Neural progenitor cell (in vitro differentiated cells): Measurements from ENCODE around the gene DPT. TPM values are rescaled to one million over a fixed set of nuclear protein-coding genes. Genes with fewer than 3 reads are reported as not detected.

Source experiments
- DNase-seq: peaks from one replicate; pipeline ENCODE4 v3.0.0-alpha.2; 2016; ENCODE audit warnings: low spot score
- H2AFZ ChIP-seq: fragments of 200-600 bp; sonication (generic); replicated peaks from 2 replicates; pipeline ENCODE4 v1.6.1; 2016; ENCODE audit warnings: antibody characterized with exemption
- H3F3A ChIP-seq: fragments of 200-600 bp; sonication (generic); 2 replicates; pipeline ENCODE4 v1.6.1; 2016; ENCODE audit warnings: antibody characterized with exemption, low read depth
- H3K27ac ChIP-seq: fragments of 200-600 bp; sonication (generic); 2 replicates; pipeline ENCODE4 v1.5.1; 2016; ENCODE audit warnings: mild to moderate bottlenecking
- H3K27me3 ChIP-seq: fragments of 200-600 bp; sonication (generic); 2 replicates; pipeline ENCODE4 v1.6.1; 2016; ENCODE audit warnings: mild to moderate bottlenecking, moderate library complexity
- H3K36me3 ChIP-seq: fragments of 200-600 bp; sonication (generic); 2 replicates; pipeline ENCODE4 v1.5.1; 2016
- H3K4me1 ChIP-seq: fragments of 200-600 bp; sonication (generic); 2 replicates; pipeline ENCODE4 v1.6.1; 2016; ENCODE audit warnings: mixed run types
- H3K4me2 ChIP-seq: fragments of 200-600 bp; sonication (generic); 2 replicates; pipeline ENCODE4 v1.6.1; 2016
- H3K4me3 ChIP-seq: fragments of 200-600 bp; sonication (generic); 2 replicates; pipeline ENCODE4 v1.5.1; 2016
- H3K79me2 ChIP-seq: fragments of 200-600 bp; sonication (generic); 2 replicates; pipeline ENCODE4 v1.6.1; 2016; ENCODE audit warnings: low read depth
- H3K9ac ChIP-seq: fragments of 200-600 bp; sonication (generic); 2 replicates; pipeline ENCODE4 v1.6.1; 2016
- H3K9me3 ChIP-seq: fragments of 200-600 bp; sonication (generic); 2 replicates; pipeline ENCODE4 v1.5.1; 2016; ENCODE audit warnings: low read depth
- H4K20me1 ChIP-seq: fragments of 200-600 bp; sonication (generic); 2 replicates; pipeline ENCODE4 v1.6.1; 2016; ENCODE audit warnings: low read depth
- H3K27ac Mint-ChIP-seq: 3 replicates; pipeline ENCODE4 v1.8.0; 2021; ENCODE audit warnings: mixed read lengths
- H3K27me3 Mint-ChIP-seq: 2 replicates; pipeline ENCODE4 v1.8.0; 2022; ENCODE audit warnings: low read depth, mild to moderate bottlenecking, inconsistent platforms, moderate library complexity, mixed read lengths; ENCODE audit not compliant: insufficient read depth
- H3K36me3 Mint-ChIP-seq: 3 replicates; pipeline ENCODE4 v1.8.0; 2021; ENCODE audit warnings: mixed read lengths
- H3K4me1 Mint-ChIP-seq: 3 replicates; pipeline ENCODE4 v1.8.0; 2021; ENCODE audit warnings: mixed read lengths
- H3K4me3 Mint-ChIP-seq: 3 replicates; pipeline ENCODE4 v1.8.0; 2021; ENCODE audit warnings: mild to moderate bottlenecking, moderate library complexity, mixed read lengths
- H3K9me3 Mint-ChIP-seq: 3 replicates; pipeline ENCODE4 v1.8.0; 2020; ENCODE audit warnings: mixed read lengths
- EZH2 ChIP-seq: fragments of 200-600 bp; sonication (generic); IDR thresholded peaks from 2 replicates; pipeline ENCODE4 v1.6.1; 2017; ENCODE audit warnings: antibody characterized with exemption, mild to moderate bottlenecking, moderate library complexity
- EZH2phosphoT487 ChIP-seq: fragments of 200-600 bp; sonication (generic); IDR thresholded peaks from 2 replicates; pipeline ENCODE4 v1.6.1; 2017; ENCODE audit warnings: antibody characterized with exemption
- total RNA-seq: library from RNA; depleted of rRNA; stranded (reverse); fragments of >200 nt; gene quantifications from 2 replicates; pipeline ENCODE4 v1.2.3, GENCODE V29; 2015; ENCODE audit warnings: low replicate concordance
- TF ChIP-seq, protein P1 (sequence below): fragments of 200-600 bp; sonication (generic); IDR thresholded peaks from 2 replicates; pipeline ENCODE4 v1.5.1; 2017; ENCODE audit warnings: antibody characterized with exemption, mild to moderate bottlenecking

Gene DPT
- total RNA-seq, 1 donor from 2014 or later: not detected

DNA sequence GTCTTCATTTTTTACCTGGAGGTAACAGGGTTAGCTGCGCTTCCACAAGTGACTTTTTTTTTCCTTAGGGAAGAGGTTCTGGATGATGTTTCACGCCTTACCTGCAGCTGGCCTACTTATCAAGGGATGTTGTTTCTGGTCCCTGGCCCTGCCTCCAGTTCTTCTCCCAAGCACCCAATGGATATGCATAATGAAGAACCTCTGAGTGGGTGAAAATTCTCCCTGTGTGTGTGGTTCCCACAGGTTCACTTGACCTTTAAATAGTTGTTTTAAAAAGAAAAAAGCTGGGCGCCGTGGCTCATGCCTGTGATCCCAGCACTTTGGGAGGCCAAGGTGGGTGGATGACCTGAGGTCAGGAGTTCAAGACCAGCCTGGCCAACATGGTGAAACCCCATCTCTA lies 31.8 kb upstream of the DPT start:
- H3K4me3 ChIP-seq: no peak overlapping the region
- no peak for DNase-seq
- H3K27me3 Mint-ChIP-seq: peaks cover 2% of the 10 kb centered on the region

DNA sequence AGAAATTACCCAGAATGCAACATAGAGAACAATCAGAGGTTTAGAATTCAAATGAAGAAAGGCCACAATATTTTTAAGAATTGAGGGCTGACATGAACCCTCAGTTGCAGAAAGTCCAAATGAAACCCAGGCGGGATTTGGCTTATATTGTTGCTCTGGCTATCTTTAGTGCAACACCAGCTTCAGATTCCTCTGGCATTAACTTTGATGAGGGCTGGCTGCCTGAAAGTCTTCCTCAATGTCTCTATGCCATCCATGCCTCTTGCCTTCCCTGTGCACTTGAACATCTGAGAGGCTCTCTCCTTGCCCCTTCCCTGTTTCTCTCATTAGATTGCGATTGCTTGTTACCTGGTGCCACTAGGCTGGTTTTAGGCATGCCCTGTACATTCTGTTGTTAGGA lies 31.2 kb upstream of the DPT start:
- Mint-ChIP-seq H3K4me3 (no peak overlapping the region), H3K27me3 (peaks cover 2% of the 10 kb centered on the region), H3K4me1 (peaks cover 15% of the 10 kb centered on the region), H3K36me3 (no peaks in the 10 kb centered on the region), H3K27ac (no peak overlapping the region), H3K9me3 (no peaks in the 10 kb centered on the region)
- H3K27me3 ChIP-seq: no peaks in the 10 kb centered on the region
- no peak overlapping the region for H3K9ac ChIP-seq
- H4K20me1 ChIP-seq: no peaks in the 10 kb centered on the region
- H3F3A ChIP-seq: no peaks in the 10 kb centered on the region
- no peak overlapping the region for H3K4me2 ChIP-seq
- DNase-seq: no peak
- no peaks in the 10 kb centered on the region for H3K4me1 ChIP-seq
- TF ChIP-seq, protein P1, sequence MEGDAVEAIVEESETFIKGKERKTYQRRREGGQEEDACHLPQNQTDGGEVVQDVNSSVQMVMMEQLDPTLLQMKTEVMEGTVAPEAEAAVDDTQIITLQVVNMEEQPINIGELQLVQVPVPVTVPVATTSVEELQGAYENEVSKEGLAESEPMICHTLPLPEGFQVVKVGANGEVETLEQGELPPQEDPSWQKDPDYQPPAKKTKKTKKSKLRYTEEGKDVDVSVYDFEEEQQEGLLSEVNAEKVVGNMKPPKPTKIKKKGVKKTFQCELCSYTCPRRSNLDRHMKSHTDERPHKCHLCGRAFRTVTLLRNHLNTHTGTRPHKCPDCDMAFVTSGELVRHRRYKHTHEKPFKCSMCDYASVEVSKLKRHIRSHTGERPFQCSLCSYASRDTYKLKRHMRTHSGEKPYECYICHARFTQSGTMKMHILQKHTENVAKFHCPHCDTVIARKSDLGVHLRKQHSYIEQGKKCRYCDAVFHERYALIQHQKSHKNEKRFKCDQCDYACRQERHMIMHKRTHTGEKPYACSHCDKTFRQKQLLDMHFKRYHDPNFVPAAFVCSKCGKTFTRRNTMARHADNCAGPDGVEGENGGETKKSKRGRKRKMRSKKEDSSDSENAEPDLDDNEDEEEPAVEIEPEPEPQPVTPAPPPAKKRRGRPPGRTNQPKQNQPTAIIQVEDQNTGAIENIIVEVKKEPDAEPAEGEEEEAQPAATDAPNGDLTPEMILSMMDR: no peak
- no peak for TF ChIP-seq EZH2phosphoT487
- no peak for TF ChIP-seq EZH2
- H3K4me3 ChIP-seq: no peak overlapping the region
- H2AFZ ChIP-seq: no peak overlapping the region
- no peaks in the 10 kb centered on the region for H3K9me3 ChIP-seq
- no peak overlapping the region for H3K27ac ChIP-seq
- no peaks in the 10 kb centered on the region for H3K36me3 ChIP-seq
- H3K79me2 ChIP-seq: no peaks in the 10 kb centered on the region

More for the DNA sequence above, 31.8 kb upstream of the DPT start:
- Histone ChIP-seq H3K4me2 (no peak overlapping the region), H2AFZ (no peak overlapping the region), H3K27ac (no peak overlapping the region), H3F3A (no peaks in the 10 kb centered on the region), H3K79me2 (no peaks in the 10 kb centered on the region), H3K9me3 (no peaks in the 10 kb centered on the region), H3K9ac (no peak overlapping the region), H4K20me1 (no peaks in the 10 kb centered on the region), H3K27me3 (no peaks in the 10 kb centered on the region), H3K4me1 (no peaks in the 10 kb centered on the region), H3K36me3 (no peaks in the 10 kb centered on the region)
- Mint-ChIP-seq H3K4me3 (no peak overlapping the region), H3K9me3 (no peaks in the 10 kb centered on the region), H3K27ac (no peak overlapping the region), H3K36me3 (no peaks in the 10 kb centered on the region), H3K4me1 (peaks cover 10% of the 10 kb centered on the region)
- TF ChIP-seq, protein P1: no peak

DNA sequence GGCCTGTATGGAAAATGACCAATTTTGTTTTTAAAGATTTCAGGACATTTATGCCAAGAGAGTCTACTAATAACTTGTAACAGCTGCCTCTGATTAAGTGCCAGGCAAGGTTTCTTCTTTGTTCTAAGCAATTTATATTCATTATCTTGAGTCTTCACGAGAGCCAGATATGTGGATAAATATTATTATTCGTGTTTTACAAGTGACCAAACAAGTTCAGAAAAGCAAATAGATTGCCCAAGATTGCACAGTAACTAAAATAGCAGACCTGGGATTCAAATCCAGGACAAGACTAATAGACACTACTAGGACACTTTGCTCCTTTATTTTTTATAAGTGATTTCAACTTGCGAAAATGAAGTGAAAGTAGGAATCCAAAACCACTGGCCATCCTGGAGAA lies 30.1 kb upstream of the DPT start:
- H3K27me3 ChIP-seq: no peaks in the 10 kb centered on the region
- TF ChIP-seq, protein P1: no peak
- TF ChIP-seq EZH2 (no peak), EZH2phosphoT487 (no peak)
- H3K4me3 ChIP-seq: no peak overlapping the region
- no peaks in the 10 kb centered on the region for H4K20me1 ChIP-seq
- no peak overlapping the region for H2AFZ ChIP-seq
- H3K79me2 ChIP-seq: no peaks in the 10 kb centered on the region
- H3K4me1 Mint-ChIP-seq: peaks cover 19% of the 10 kb centered on the region
- no peak overlapping the region for H3K4me3 Mint-ChIP-seq
- no peak overlapping the region for H3K4me2 ChIP-seq
- H3K27ac Mint-ChIP-seq: no peak overlapping the region
- H3K9me3 Mint-ChIP-seq: no peaks in the 10 kb centered on the region
- DNase-seq: no peak
- H3K9ac ChIP-seq: no peak overlapping the region
- peaks cover 2% of the 10 kb centered on the region for H3K27me3 Mint-ChIP-seq
- no peaks in the 10 kb centered on the region for H3K36me3 Mint-ChIP-seq
- no peaks in the 10 kb centered on the region for H3F3A ChIP-seq
- no peaks in the 10 kb centered on the region for H3K9me3 ChIP-seq
- no peak overlapping the region for H3K27ac ChIP-seq
- H3K36me3 ChIP-seq: no peaks in the 10 kb centered on the region
- no peaks in the 10 kb centered on the region for H3K4me1 ChIP-seq

DNA sequence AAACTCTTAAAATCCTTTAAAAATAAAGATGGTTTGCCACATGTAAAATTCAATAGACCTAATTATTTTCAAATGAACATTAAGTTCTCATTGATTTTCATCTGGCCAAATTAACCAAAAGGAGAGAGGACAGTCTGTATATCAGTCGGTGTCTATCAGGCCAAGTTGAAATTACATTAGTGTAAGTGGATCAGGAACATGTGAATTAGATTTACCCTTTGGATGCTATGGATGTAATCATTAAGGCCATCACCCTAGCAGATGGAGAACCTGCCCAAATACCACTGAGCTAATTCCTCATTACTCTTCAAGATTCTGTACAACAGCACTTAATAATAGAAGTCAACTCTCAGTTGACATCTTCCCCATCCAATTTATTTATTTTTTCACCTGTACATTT lies 29.5 kb upstream of the DPT start:
- Mint-ChIP-seq H3K9me3 (no peaks in the 10 kb centered on the region), H3K27me3 (peaks cover 2% of the 10 kb centered on the region), H3K4me1 (peaks cover 19% of the 10 kb centered on the region), H3K27ac (no peak overlapping the region), H3K4me3 (no peak overlapping the region), H3K36me3 (no peaks in the 10 kb centered on the region)
- H3K79me2 ChIP-seq: no peaks in the 10 kb centered on the region
- no peak overlapping the region for H3K4me2 ChIP-seq
- no peak overlapping the region for H3K4me3 ChIP-seq
- H3K4me1 ChIP-seq: no peaks in the 10 kb centered on the region
- no peaks in the 10 kb centered on the region for H3K27me3 ChIP-seq
- H3K36me3 ChIP-seq: no peaks in the 10 kb centered on the region
- H3K9me3 ChIP-seq: no peaks in the 10 kb centered on the region
- TF ChIP-seq, protein P1: no peak
- no peak for TF ChIP-seq EZH2phosphoT487
- TF ChIP-seq EZH2: no peak
- H4K20me1 ChIP-seq: no peaks in the 10 kb centered on the region
- H3K9ac ChIP-seq: no peak overlapping the region
- no peaks in the 10 kb centered on the region for H3F3A ChIP-seq
- H2AFZ ChIP-seq: no peak overlapping the region
- H3K27ac ChIP-seq: no peak overlapping the region
- no peak for DNase-seq
